IPS DF 4.7 (cell line): Measurements from ENCODE around the gene PTBP2.

Experiments
- DNase-seq: peaks from one replicate; pipeline ENCODE4 v3.0.0-alpha.2; 2013; ENCODE audit warnings: low spot score; ENCODE audit errors: extremely low read depth

The PTBP2 gene

DNA sequence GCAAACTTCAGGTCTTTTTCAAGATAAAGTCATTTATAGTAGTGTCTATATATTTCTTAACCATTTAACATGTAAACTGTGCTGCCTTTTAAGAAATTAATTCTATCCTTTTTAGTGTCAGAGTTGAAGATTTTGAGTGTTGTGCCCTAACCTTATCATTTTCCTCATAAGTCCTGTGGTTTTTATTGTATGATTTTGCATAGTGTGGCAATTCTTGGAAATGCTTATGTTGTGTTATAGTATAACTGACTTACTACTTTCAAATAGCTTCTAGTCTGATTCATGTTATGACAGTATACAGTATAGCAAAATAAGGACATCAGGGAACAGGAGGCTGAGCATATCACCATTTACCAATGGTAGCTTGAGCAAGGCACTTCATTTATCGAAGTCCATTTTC is 99.1 kb downstream of the PTBP2 start:
- DNase-seq, result no peak

DNA sequence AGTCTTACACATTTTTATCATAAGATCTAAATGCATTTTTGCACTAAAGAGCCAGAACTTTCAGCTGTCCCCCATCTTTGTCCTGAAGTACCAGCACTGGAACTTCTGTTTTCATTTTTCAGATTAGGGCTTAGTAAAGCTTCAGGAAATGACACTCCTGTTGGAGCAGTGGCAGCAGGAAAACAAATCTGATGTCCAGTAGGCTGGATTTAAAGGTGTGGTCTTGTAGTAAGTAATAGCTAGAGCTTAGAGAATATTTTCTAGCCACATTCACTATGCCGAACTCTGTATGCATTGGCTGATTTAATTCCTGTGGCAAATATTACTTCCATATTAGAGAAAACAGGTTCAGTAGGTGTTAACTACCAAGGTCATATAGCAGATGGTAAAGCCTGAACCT is 103.6 kb downstream of the PTBP2 start:
- DNase-seq, result no peak

DNA sequence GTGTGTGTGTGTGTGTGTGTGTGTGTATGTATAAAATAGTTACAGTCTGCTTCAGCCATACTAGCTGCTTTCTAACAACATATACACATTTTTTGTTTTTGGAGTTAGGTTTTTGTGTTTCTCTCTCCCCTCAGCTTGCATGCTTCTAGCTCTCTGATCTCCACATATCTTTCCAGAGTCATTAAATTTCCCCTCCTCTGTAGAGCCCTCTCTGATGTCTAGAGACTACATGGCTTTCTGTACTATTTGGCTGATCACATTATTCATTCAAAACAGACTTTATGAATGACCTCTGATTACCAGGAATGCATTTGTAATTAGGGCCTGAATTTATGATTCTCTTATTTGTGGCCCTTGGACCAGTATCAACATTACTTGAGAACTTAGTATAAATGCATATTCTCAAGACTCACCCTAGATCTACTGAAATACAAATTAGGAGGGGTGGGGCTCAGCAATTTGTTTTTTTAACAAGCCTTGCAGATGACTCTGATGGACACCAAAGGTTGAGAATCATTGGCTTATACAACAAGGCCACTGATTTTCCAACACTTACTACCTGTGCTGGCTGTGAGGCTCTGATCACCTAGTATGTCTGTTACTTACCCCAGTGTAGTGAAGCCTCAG is 104.5 kb downstream of the PTBP2 start:
- DNase-seq, result no peak

DNA sequence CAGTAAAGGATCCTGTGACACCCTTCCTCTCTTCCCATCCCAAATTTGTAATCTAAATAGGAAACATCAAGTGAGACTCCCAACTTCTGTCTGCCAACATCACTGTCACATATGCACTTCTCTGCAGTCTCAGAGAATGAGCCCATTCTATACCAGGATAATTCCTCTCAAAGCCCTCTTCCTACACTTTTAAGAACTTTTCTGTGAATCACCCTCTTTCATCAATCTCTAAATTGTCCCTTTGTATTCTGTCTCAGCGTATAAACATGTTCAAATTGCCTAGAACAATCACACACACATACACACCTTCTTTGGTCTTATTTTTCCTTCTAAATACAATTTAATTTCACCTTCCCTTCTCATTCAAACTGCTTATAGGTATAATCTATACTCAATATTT is 111.8 kb downstream of the PTBP2 start:
- DNase-seq, result no peak

DNA sequence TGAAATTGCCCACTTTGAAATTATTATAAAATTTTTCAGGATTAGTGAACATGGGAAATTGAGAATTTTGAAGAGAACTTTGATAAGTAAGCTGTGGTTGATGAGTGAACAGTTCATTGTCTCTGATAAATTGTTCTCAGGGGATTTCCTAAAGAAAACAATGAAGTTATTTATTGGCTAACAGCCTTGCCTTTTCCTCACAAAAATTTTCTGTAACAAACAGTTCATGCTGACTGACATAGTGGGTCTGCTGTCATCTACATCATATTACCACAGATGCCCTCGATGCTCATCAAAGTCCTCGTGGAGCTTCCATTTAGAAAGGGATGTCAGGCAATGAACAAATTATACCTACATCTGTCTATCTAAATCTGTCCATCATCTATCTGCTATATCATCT is 113.4 kb downstream of the PTBP2 start:
- DNase-seq, result no peak

DNA sequence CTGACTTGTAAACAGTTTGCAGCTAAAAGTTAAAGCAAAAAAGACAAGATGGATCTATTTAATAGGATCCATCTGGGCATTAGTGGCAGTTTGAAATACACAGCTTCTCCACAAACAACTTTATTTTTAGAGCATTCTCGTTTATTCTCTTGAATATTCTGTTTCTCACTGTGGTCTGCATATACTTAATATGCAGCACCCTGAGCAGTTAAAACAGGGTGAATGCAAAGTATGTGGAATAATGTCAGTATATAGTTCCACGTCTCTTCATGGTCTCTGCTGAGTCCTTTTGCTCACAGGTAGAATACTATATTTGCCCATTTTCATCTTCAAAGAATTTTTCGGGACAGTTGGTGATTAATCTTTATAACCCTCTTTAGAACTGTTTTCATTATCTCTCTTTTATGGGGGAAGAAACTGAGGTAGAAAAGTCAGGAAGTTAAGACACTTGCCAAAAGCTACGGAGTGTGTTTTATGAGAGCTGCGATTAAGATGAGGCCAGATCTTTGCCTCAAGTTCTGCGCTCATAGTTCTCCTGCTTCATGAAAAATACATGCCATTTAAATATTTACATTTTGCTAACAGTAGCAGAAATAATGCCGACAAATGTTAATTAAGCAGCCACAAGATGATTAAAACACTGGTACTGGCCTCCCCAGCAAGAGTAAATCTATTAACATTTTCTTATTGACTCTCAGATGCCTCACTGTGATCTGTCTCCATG is 115.6 kb downstream of the PTBP2 start:
- no peak for DNase-seq

DNA sequence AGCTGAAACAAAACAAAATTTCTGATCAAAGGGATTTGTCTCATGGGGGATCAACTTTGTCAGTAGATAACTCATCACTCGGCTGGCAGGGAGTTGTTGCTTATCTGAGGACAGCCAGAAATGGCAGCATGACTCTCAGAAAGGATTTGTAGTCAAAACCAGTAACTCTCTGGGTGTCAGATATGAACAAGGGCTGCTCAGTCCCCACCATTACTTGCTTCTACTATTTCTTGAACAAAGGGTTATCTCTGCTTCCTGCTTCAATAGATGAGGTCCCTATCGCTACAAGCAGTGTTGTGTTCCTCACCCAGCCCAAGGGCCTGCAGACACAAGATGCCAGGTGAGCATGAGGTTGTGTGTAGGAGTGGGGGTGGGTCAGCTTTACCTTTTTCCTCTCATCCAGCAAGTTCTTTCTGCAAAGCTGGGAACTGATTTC is 116.2 kb downstream of the PTBP2 start:
- DNase-seq, result no peak

DNA sequence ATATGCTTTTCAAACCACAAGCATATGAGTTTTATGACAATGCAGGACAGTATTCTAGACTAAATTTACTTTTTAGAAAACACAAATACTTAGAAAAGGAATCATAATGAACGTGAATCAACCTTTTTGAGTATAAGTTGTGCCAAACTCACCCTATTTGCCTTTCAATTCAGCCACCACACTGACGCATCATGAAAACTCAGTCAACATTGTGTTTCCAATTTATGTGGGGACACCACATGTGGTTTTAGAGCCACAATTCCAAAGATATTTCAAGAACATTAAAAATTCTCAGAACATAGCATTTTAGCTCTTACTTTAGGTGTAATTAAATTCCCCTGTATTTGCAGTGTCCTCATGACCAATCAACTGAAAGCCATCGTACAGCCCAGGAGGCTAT is 118.8 kb downstream of the PTBP2 start:
- no peak for DNase-seq

DNA sequence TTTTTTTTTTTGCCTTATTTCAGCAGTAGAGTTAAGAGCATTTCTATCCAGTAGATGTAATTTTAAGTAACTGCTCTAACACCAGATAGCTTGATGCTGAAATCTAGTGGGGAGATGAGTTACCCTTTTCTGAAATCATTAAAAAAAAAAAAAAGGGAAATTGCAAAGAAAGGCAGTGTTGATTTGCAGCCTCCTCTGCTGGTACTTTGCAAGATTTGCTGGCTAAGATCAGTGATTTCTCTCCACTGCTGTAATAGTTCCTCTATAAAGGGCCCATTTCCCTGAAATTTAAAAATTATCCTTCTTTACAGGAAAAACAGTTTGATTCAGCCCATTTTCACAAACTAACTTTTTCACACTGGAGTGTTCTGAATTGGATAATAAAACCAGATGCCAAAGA is 120.6 kb downstream of the PTBP2 start:
- DNase-seq, result no peak

DNA sequence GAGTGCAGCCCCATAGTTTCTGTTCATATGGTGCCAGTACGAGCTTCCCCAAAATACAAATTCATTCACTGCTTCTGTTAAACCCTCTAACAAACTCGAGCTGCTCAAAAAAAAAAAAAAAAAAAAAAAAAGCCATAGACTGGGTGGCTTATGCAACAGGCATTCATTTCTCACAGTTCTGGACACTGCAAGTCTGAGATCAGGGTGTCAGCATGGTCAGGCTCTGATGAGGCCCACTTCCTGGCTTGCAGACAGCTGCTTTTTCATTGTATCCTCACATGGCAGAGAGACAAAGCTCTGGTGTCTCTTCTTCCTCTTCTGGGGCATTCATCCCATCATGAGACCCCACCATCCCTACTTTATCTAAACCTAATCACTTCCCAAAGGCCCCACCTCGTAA is 121.6 kb downstream of the PTBP2 start:
- DNase-seq, result no peak

DNA sequence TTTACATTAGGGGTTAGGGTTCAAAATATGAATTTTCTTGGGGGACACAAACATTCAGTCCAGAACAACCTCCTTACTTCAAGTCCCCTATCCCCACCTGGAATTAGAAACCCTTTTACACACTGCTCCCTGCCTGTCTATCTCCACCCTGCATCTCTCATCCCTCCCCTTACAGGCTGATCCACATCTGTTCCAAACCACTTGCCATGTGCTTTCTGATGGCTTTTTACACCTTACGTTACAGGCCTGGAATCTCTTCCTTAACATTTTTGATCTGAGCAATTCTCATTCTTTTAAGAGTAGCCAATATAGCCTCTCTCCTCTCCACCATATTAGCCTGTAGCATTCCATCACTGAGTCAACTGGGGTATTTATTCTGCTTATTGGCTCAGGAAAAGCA is 122.0 kb downstream of the PTBP2 start:
- DNase-seq, result no peak

DNA sequence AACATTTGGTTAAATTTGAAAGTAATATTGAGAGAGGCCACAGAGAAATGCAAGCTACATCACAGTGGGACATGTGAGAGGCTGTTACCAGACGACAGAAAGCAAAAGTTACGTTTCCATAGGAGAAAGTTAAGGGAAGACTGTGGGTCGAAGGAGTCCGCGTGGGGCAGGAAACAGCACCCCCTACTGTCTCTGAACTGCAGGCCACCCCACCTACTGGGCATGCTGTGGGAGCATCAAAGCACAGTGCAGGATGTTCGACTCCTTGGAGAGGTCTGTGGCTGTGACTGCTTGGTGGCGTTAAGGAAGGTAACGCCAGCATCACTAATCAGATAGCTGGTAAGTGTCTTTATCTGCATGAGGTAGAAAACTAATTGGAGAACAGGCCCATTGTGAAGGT is 123.9 kb downstream of the PTBP2 start:
- peak; percentile 36 for DNase-seq

DNA sequence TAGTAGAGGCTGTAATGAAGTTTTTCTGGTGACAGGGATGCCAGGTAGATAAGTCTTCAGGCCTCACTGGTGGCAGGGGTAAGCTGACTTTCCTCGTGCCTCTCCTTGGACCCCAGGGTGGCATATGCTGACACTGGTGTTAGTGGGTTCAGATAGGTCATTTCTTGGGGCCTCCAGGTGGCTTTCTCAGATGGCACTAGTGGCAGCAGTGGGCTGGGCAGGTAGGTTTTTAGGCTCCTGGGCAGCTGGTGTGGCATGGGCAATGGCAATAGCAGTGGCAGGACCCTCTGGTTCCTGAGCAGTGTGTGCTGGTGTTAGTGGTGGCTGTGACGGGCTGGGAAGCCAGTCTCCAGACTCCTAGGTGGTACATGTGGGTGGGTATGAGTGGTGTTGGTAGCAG is 140.3 kb downstream of the PTBP2 start:
- no peak for DNase-seq

DNA sequence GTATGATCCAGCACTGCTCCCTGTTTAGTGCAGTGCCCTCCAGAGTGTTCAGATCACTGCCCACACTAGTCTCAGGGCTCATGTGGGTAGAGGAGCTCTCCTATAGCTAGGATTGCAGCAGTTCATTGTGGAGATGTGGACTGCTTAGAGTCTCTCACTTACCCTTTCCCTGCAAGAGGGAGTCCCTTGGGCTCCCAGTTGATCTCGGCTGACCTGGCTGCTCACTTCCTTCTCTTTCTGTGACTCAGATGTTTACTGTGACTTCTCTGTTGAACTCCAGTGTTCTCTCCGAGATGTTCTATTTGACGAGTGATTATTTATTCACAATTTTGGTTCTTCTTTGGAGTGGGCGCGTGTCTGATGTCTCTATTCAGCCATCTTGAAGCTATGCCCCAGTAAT is 141.9 kb downstream of the PTBP2 start:
- no peak for DNase-seq
